Measurements from ENCODE around the gene FXYD2.
"Not testable (repeated sequence)": the region's sequence is repeated elsewhere in the genome, so short reads cannot be mapped to it uniquely, and the experiment has no call there.

Gene FXYD2

DNA sequence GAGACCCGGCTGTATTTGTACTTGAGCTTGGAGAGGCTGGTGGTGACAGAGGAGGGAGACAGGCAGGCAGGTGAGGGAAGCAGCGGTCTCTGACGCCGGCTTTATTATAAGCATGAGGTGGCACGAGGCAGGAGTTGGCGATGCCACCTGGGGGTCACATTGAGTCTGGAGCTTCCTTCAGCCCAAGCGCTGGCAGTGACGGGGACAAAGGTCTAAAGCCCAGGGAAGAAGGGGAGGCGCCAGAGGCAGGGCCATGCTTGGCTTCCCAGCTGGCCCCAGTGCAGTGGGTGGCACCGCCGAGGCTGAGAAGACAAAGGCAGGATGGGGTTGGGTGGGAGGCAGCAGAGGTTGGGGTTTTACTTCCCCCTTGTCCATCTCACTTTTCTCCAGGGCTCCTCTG, 4.5 kb downstream of the FXYD2 start:
- no peak for DNase-seq

DNA sequence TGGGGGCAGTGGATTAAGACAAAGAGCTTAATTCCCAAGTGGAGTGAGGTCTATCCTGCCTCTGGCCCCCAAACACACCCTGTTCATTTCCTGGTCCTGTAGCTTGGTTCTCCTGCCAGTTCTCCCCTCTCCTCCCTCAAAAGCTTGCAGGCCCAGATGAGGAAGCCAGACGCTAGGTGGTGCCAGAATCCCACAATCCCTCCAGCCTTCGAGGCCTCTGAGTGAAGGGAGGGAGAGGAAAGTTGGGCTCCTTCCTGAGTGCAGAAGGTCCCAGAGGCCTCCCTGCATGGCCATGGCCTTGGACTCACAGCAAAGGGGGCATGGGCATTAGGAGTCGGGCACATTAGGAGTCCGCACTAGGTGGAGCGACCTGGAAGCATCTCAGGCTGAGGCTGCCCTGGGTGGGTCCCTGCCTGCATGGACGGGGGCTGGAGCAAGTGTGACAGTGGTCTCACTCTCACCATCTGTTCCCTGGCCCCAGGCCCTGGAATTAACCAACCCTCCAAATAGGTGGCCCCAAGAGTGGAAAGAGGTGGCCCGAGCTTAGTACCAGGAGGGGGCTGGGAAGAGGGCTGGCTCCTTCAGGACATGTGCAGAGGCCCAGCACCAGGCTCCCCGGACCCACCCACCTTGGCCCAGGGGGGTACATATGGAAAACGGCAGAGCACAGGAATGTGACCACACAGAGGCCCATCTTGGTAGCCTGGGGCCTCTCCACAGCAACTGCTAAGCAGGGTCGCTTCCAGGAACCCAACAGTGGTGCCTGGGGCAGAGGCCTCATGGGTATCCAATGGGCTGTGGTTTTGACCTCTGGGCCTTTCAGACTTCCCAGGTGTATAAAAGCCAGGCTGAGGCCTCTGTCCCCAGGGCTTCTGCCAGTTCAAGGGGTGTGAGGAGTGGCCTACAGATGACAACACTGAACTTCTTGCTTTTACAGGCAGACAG, 5.2 kb downstream of the FXYD2 start:
- DNase-seq, result no peak

DNA sequence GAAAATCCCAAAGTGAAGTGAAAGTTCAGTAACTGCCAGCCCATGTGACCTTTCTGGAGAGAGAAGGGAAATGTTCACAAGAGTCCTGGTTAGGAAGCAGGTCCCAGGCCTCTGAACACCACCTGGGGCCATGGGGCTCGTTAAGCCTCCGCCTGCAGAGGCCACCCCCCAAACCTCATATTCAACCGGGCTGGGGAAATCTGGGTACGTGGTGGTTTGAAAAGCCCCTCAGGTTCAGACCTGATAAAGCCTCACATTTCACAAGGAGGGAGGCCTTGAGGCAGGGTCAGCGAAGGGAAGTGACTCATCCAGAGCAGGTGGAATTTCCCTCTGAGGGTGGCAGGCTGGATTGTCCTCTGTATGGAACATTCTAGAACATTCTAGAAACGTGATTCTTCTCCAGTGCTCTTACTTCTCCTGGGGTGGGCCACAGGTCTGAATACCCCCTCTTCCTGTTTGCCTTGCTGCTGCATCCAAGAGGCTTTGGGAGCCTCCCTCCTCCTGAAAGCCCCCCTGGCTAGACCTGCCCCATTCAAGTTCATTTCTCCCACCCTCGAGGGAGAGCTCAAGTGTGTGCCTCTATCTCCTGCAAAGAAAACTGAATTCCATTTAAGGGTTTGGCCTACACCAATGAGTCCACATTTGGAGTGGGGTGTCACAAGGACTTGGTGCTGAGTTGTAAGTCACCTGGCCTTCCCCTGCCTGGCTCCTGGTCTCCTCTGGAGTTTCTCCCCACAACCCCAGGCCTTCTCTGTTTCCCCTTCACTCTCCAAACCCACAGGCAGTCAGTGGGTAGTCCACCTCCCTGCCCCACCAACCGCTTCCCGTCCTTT, 6.3 kb downstream of the FXYD2 start:
- peak in 3 of 5 experiments; percentile 15 to 41 (median 38) for DNase-seq

DNA sequence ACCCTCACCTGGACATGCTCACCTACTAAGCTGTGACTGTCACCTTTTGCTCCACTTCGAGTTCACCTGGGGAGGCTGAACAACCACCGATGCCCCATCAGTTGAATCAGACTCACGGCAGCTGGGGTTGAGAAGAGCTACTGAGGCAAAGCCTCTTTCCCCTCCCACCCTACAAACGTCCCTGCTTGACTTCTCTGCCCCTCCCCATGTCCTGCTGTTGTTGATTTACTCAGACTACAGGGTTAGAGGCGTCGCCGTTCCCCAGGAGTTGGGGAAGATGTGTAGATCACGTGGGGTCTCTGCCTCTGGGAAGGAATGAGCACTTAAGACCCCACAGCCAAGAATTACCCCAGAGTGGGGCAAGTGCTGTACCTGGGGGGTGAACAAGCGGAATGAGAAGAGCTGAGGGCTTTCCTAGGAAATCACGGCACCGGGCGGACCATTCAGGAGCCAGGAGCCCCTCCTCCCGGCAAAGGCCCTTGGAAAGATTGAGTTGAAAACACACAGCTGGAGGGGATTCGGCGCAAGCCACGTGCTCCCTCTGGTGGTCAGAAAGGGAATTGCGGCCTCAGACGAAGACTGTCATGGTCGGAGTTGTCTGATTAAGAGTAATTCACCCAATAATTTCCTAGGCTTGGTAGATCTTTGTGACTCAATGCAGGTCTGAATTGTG, 7.0 kb downstream of the FXYD2 start:
- peak; percentile 61 to 86 (median 70) for DNase-seq

DNA sequence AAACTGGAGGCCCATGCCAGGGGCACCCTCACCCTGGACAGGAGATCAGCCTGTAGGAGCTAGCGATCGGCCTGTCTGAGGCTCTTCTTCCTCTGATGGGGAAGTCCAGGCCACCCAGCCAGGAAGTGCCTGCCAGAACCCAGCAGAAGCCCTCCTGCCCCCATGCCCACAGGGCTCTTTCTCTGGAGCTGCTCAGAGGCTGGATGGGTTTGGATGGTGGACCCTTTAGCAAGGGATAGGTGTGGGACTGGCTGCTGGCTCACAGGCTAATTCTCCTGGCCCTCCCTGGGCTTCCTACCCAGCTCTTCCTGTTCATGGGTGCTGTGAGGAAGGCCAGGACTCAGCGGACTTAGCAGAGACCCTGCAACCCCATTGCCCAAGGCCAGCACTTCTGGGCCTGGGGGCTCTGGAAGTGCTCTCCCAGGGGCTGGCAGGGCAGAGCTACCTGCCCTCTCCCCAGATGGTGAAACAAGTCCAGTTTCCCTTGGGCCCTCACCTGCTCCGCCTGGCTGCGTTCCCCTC, 7.6 kb downstream of the FXYD2 start:
- DNase-seq, result no peak

DNA sequence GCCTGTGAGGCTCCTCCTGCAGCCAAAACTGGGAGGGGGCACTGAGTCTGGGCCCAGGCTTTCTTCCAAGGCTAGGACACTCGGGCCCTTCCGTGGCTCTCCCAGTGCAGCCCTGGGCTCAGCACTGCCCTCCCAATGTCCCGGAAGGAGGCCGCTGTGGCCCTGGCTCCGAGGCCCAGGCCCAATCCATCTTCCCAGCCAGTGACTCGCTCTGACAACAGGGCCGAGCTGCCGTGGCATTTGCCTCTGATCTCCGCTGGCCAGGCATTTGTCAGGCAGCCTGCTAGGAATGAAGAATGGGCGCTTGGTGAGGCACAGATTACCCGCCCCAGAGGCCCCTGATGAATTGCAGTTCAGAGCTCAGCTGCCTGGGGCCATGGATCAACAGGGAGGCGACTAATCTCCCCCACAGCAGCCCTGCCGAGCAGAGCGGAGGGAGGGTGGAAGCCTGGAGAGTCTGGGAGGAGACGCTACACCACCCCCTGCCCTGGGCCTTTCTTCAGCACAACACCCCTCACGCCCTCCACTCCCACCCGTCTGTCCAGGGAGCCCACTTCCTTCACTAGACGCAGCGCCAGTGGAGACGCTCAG, 8.3 kb downstream of the FXYD2 start:
- DNase-seq, result no peak

DNA sequence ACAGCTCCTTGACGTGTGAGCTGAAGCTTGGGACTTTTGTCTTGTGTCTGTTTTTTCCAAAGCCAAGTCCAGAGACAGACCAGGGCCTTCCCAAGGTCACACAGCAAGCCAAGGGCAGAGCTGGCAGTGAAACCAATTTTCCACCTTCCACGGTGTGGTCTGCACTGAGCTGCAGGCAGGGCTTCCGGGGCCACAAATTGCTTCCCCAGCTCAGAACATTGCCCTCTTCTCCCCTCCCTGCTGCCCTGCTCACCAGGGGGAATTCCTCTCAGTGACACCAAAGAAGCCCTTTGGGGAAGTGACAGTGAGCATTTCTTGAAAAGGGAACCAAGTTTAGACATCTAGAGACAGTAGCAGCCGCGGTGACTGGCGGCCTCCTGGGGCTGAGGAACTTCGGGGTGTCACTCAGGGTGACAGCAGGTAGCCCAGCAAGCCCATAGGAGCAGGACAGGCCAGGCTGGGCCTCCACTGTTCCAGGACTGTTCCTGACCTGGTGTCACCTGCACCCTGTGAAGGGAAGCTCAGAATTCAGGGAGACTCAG, 9.2 kb downstream of the FXYD2 start:
- peak in 4 of 5 experiments; percentile 33 to 84 (median 64) for DNase-seq

DNA sequence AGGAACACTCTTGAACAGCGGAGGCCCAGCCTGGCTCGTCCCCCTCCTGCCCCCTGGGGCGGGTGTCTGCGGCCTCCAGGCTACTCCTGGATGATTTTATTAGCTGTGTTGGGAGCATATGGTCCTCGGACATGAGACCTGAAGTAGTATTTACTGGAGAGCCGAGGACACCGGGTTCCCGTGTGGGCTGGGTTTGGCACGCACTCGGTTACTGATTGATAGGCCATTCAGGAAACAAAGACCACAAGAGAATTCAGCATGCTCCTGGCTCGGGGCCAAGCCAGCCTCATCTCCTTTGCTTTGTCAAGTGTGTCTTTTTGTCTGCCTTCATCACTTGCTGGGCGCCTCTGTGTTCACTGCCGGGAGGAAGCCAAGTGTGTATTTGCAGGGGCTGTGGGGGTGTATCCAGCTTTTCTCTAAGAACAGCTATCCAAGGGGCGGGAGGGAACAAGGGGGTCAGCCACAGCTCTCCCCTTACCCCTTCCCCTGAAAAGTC, 9.7 kb downstream of the FXYD2 start:
- DNase-seq, result peak; percentile 41 to 94 (median 73)

DNA sequence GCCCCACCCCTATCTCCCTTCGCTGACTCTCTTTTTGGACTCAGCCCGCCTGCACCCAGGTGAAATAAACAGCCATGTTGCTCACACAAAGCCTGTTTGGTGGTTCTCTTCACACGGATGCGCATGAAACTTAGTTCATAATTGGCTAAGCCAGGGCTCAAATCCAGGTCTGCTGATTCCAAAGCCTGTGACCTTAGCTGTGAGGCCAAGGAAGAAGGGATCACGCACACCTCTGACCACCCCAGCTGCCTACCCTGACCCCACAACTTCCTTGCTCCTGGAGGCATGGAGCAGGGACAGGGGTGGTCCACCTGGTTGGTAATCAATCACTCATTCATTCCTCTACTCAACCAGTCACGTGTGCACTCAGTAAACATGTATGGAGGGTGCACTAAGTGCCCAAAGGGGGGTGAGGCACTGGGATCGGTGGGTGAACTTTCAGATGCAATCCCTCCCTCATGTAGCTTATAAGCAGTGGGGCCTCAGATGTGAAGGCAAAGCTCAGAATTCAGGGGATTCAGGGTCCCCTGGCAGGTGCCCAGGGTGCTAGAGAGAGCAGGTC, 10.3 kb downstream of the FXYD2 start:
- no peak for DNase-seq

DNA sequence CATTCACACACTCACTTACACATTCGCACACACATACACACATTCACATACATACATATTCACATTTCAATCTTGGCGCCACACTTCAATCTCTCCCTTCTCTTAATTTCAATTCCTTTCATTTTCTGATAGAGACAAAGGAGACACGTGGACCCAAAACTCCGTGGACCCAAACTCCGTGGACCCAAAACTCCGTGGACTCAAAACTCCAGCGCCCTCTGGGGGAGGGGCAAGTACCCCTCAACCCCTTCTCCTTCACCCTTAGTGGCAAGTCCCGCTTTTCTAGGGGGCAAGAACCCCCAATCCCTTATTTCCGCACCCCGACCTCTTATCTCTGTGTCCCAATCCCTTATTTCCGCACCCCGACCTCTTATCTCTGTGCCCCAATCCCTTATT, 14.5 kb downstream of the FXYD2 start:
- not testable (repeated sequence) for DNase-seq

DNA sequence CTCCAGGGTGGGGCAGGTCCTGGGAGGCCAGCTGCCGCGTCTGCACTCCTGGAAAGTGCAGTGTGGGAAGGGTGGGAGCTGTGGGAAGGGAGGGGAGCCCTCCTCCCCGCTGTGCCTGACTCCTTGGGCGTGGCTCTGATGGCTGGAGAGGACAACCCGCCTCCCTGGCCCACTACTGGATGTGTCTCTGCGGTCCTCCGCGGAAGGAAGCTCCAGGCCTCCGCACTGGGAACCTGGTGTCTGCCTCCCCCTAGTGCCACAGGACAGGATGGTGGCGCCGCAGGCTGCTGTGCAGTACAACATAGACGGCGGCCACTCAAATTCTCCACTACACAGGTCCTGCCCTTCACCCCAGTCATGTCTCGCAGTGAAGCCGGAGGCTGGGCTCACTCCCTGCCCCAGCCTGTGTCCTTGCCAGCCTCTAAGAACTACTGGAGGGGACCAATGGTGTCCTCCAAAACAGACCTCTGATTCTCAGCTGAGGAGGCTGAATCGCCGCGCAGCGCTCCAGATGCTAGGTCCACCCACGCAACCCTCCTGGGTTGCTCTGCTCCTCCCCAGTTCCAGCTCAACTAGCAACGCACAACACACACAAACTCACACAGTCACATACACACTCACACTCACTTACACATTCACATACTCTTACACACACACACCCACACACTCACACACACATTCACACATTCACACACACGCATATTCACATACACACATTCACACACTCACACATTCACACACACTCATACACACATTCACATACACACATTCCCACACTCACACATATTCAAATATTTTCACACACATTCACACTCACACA, 15.1 kb downstream of the FXYD2 start:
- peak in 2 of 5 experiments; percentile 26 to 64 for DNase-seq

DNA sequence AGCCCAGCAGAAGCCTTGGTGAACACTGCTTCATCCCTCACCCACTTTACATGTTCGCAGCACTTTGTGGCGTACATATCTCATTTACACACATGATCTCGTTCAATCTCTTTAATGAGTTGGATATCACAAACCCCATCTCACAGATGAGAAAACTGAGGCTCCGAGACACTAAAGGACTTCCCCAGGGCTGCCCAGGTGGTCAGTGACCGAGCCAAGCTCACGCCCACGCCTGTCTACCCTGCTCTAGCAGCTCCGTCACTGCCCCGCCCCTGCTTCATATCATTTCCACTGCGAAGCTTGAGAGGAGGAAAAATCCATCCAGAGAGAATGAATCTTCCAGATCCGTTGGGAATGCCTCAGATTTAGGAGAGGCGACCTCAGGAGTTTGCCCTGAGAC, 15.8 kb downstream of the FXYD2 start:
- DNase-seq, result no peak

DNA sequence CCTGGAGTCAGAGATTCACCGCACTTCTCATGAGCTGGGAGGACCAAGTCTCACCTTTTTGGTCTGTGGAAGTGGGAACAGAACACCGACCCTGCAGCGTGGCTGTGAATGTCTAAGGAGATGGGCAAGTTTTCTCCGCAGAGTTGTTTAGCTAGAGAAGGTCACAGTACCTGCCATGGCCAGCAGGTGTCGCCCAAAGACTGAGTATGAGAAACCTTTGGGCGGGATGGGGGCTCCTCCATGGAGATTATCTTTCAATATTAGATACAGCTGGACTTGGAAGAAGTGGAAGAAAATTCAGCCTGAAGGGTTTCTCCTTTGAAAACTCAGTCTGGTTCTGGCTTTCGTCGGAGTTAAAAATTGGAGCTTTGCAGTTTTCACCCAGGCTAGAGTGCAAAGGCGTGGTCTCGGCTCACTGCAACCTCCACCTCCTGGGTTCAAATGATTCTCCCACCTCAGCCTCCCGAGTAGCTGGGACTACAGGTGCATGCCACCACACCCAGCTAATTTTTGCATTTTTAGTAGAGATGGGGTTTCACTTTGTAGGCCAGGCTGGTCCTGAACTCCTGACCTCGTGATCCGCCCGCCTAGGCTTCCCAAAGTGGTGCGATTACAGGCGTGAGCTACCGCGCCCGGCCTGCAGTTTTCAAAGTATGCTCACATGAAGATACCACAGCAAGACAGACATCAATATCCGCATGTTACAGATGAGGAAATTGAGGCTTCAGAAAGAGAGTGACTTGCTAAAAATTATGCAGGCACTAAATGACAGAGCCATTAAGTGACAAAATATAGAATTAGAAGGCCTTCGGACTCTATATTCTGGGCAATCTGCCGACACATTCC, 16.8 kb downstream of the FXYD2 start:
- peak; percentile 44 to 70 (median 60) for DNase-seq

DNA sequence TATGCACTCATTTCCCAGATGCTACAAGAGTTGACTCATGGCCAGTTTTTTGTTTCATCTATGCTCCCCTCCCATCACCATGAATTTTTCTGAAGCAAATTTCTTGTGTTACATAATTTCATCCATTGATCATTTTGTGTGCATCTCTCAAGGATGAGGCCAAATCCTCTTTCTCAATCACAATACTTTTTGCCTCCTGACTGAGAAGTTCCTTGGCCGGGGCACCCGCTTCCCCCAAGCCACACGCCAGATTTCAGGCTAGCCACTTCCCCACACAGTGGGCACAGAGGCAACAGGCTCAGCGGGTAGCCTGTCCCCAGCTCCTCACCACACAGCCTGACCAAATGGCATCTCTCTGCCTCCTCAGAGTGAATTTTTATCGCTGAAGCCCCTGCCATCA, 17.7 kb downstream of the FXYD2 start:
- DNase-seq, result no peak

DNA sequence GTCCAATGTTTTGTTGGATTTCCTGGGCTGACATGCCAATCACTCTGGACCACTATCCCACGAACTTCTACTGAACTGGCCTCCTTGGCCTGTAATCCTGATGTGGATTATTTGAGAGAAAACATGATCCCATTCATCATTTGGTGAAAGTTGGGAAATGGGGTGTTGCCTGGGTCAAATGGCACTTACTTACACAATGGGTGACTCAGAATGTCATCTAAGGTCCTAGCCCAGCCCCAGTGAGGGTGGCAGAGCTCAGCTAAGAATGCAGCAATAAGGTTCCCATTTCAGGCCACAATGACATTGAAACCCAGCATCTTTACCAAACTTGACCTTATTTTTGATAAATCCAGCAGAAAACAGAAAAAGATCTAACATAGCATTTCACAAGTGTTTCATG, 19.5 kb downstream of the FXYD2 start:
- DNase-seq, result no peak

DNA sequence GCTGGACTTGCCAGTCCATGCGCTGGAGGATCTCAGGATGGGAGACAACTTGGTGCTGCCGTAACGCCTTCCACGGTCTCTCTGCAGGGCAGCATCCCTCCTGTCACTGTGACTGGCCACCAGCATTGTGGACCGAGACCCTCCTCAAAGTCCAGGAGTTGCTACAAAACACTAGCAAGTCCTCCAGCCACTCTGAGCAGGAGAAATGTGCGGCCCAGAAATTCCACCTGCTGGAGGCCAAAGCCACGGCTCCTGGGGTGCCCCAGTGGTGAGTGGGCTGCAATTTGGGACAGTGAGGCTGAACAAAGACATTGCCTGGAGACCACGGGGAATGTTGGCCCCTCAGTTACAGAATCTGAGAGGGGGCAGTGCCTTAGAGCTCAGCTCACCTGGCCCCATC, 20.6 kb downstream of the FXYD2 start:
- no peak for DNase-seq

DNA sequence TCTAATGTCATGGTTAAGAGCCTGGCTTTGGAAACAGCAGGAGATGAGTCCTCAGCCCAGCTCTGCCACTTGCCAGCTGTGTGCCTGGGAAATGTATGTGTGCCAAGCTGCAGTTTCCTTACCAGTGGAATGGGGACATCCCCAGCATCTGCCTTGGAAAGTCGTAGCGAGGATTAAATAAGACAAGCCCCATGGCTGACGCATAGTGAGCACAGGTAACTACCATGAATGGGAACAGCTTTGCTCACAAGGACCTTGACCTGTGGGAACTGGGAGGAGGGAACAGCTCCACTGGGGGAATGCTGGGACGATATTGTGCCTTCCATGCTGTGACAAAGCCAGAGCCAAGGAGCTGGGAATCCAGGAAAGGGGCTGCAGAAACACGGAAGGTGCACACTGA, 24.9 kb downstream of the FXYD2 start:
- no peak for DNase-seq

DNA sequence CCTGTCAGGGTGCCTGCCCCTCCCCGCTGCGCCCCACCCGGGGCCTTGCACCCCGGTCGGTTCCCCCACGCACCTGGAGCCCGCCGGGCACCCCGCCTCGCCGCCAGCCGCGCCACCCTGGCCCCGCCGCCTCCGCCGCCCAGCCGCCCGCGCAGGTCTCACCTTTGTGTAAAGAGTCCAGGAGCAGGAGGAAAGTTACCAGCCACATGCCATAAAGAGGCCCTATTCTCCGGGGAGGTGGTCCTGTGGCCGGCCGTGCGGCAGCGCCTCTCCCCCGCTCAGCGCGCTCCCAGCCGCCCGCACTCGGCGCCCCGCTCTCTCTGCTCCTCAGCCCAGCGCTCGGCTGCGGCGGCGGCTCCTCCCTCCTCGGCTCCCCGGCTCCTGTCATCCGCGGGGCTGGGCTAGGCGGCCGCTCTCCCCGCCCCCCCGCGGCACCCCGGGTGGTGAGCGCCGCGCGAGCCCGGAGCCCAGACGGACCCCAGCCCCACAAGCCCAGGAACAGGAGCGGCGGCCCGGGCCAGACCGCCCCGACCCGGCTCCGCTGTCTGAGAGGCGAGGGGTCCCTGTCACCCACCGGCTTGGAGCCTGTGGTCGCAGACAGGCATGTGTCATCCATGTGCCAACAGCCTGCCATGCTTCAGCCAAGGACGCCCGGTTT, 27.5 kb downstream of the FXYD2 start, which contains the start of gene DSCAML1:
Gene DSCAML1, minus strand, starts transcription at position 345 of the 658 bp plus-strand sequence. Its CDS starts 137 bp downstream, at position 208.
- peak in 2 of 5 experiments; percentile 27 to 30 for DNase-seq

DNA sequence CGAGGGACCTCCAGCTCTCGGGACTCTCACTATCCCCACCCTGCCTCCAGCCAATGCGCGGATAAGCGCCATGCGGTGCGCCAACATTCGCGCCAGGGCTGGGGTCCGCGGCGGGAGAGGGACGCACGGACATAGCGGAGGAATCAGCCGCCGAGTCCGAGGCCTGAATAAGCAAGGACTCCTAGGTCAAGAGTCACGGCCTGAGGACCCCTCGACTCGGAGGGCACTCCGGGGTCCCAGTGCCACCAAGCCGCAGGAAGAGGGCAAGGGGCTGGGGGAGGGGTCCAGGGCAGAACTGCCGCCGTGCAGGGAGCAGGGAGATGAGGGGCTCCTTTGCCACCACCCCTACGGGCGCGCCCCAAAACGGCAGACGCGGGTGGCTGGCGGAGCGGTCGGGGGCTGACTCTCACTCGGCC, 28.1 kb downstream of the FXYD2 start:
- DNase-seq, result no peak
